Measurements from ENCODE around the gene CDH4. TPM values are rescaled to one million over a fixed set of nuclear protein-coding genes. Genes with fewer than 3 reads are reported as not detected.

CDH4 gene
- total RNA-seq, 2 experiments from 2014 or later: not detected

GRCh38 chr20:61629602-61630390 is 377.7 kb downstream of the CDH4 start:
- BruUV-seq (replicated peaks): no TSS peak
- H3K4me2 ChIP-seq (ENCODE audit: low read length): no peak overlapping the region
- no peak for DNase-seq (ENCODE audit: low spot score)
- no peak for TF ChIP-seq CTCF (conservative IDR thresholded peaks at IDR 0.05; ENCODE audit: low read length)
- no peak for TF ChIP-seq EZH2phosphoT487 (IDR thresholded peaks at IDR 0.05; ENCODE audit: borderline replicate concordance, low read depth, low read length)
- H3K9me2 ChIP-seq (ENCODE audit: insufficient read depth, low read length): no peaks in the 10 kb centered on the region
- H3K4me1 ChIP-seq (ENCODE audit: insufficient read depth, low read length, poor library complexity, severe bottlenecking): no peaks in the 10 kb centered on the region
- no peaks in the 10 kb centered on the region for H3K79me2 ChIP-seq (ENCODE audit: insufficient read depth, low read depth, low read length)
- H3K36me3 ChIP-seq (ENCODE audit: insufficient read depth, low read length): no peaks in the 10 kb centered on the region
- no peaks in the 10 kb centered on the region for H3K9me3 ChIP-seq (ENCODE audit: low read length)
- intact Hi-C loops (cut with micrococcal nuclease; ENCODE audit: unreplicated experiment): no loop called here
- H3K4me3 ChIP-seq (ENCODE audit: low read depth, low read length, poor library complexity, severe bottlenecking): no peak overlapping the region
- H4K20me1 ChIP-seq (ENCODE audit: insufficient read depth, low read length): no peaks in the 10 kb centered on the region
- H2AFZ ChIP-seq (ENCODE audit: low read length): no peak overlapping the region
- H3K27ac ChIP-seq (ENCODE audit: low read depth, low read length, poor library complexity, severe bottlenecking): no peak overlapping the region
- CTCF ChIA-PET (ENCODE audit: unreplicated experiment): no interaction called here
- POLR2A ChIA-PET: interaction anchor here (0.6 kb wide), 1 partner anchor 63 kb away, joined by 6 read pairs; no protein-coding TSS in a partner anchor

- H3K36me3 ChIP-seq (ENCODE audit: insufficient read depth, low read length): no peaks in the 10 kb centered on the region
- ChIA-PET POLR2A (no interaction called here), CTCF (ENCODE audit: unreplicated experiment) (no interaction called here)
- TF ChIP-seq CTCF (conservative IDR thresholded peaks at IDR 0.05; ENCODE audit: low read length) (no peak), EZH2phosphoT487 (IDR thresholded peaks at IDR 0.05; ENCODE audit: borderline replicate concordance, low read depth, low read length) (no peak)
- no TSS peak for BruUV-seq (replicated peaks)
- no peaks in the 10 kb centered on the region for H3K79me2 ChIP-seq (ENCODE audit: insufficient read depth, low read depth, low read length)
- H3K4me1 ChIP-seq (ENCODE audit: insufficient read depth, low read length, poor library complexity, severe bottlenecking): no peaks in the 10 kb centered on the region
- H3K4me3 ChIP-seq (ENCODE audit: low read depth, low read length, poor library complexity, severe bottlenecking): no peak overlapping the region
- DNase-seq (ENCODE audit: low spot score): no peak
- H3K9me3 ChIP-seq (ENCODE audit: low read length): no peaks in the 10 kb centered on the region
- H3K9me2 ChIP-seq (ENCODE audit: insufficient read depth, low read length): no peaks in the 10 kb centered on the region
- H3K4me2 ChIP-seq (ENCODE audit: low read length): no peak overlapping the region
- no peak overlapping the region for H2AFZ ChIP-seq (ENCODE audit: low read length)
- intact Hi-C loops (cut with micrococcal nuclease; ENCODE audit: unreplicated experiment): no loop called here
- H3K27ac ChIP-seq (ENCODE audit: low read depth, low read length, poor library complexity, severe bottlenecking): no peak overlapping the region
- no peaks in the 10 kb centered on the region for H4K20me1 ChIP-seq (ENCODE audit: insufficient read depth, low read length)
Observed at GRCh38 chr20:61630391-61630650, 378.3 kb downstream of the CDH4 start.

DNA sequence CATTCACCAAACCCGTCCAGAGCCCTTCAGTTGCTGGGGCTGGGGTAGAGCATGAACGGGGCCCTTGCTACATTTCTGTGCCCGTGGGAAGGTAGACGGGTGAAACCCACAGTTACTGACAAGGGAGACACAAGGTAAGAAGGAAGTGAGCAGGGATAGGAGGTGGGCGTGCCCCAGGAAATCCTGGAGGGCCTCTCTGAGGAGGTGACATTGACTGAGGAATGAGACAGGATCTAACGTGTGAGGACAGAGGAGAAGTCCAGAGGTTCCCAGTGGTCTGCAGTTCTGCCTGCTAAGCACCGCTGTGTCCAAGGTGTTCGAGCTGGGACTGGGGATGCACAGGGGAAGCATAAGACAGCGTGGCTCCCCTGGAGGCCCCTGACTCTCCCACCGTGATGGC is 378.8 kb downstream of the CDH4 start:
- H2AFZ ChIP-seq (ENCODE audit: low read length): no peak overlapping the region
- H3K36me3 ChIP-seq (ENCODE audit: insufficient read depth, low read length): no peaks in the 10 kb centered on the region
- DNase-seq (ENCODE audit: low spot score): no peak
- no peaks in the 10 kb centered on the region for H4K20me1 ChIP-seq (ENCODE audit: insufficient read depth, low read length)
- no TSS peak for BruUV-seq (replicated peaks)
- H3K4me3 ChIP-seq (ENCODE audit: low read depth, low read length, poor library complexity, severe bottlenecking): no peak overlapping the region
- no peaks in the 10 kb centered on the region for H3K9me3 ChIP-seq (ENCODE audit: low read length)
- no peak overlapping the region for H3K27ac ChIP-seq (ENCODE audit: low read depth, low read length, poor library complexity, severe bottlenecking)
- no peaks in the 10 kb centered on the region for H3K9me2 ChIP-seq (ENCODE audit: insufficient read depth, low read length)
- no peaks in the 10 kb centered on the region for H3K4me1 ChIP-seq (ENCODE audit: insufficient read depth, low read length, poor library complexity, severe bottlenecking)
- intact Hi-C loops (cut with micrococcal nuclease; ENCODE audit: unreplicated experiment): no loop called here
- POLR2A ChIA-PET: no interaction called here
- TF ChIP-seq EZH2phosphoT487 (IDR thresholded peaks at IDR 0.05; ENCODE audit: borderline replicate concordance, low read depth, low read length) (no peak), CTCF (conservative IDR thresholded peaks at IDR 0.05; ENCODE audit: low read length) (no peak)
- H3K79me2 ChIP-seq (ENCODE audit: insufficient read depth, low read depth, low read length): no peaks in the 10 kb centered on the region
- CTCF ChIA-PET (ENCODE audit: unreplicated experiment): no interaction called here
- H3K4me2 ChIP-seq (ENCODE audit: low read length): no peak overlapping the region

Measured in OCI-LY7 (cell line).